Measurements from ENCODE around the gene RALA.

The RALA gene

GRCh38 chr7:39614299-39614698 lies 9.1 kb upstream of the RALA start:
- no peak for DNase-seq

GRCh38 chr7:39615350-39615975 lies 7.9 kb upstream of the RALA start:
- no peak for DNase-seq

- no peak for DNase-seq
Measured at GRCh38 chr7:39616138-39616537, 7.2 kb upstream of the RALA start.

GRCh38 chr7:39617005-39617404 lies 6.4 kb upstream of the RALA start:
- DNase-seq, result no peak

DNA sequence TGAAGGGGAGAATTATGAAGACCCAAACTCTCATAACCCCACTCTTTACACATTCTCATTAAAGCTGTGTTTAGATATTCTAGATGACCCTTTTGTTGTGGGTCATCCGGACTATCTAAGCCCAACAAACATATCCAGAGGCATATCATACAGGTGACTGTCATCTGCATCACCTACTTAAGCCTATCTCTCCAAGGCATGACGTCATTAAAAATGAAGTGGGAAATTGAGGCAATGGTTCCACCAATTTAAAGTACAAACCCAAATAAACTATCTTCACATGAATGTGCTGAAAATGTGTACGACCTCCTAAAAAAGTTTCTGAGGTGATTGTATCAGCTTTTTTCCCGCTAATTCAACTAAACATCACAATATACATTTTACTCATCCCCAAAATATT lies 4.5 kb upstream of the RALA start:
- no peak for DNase-seq

DNA sequence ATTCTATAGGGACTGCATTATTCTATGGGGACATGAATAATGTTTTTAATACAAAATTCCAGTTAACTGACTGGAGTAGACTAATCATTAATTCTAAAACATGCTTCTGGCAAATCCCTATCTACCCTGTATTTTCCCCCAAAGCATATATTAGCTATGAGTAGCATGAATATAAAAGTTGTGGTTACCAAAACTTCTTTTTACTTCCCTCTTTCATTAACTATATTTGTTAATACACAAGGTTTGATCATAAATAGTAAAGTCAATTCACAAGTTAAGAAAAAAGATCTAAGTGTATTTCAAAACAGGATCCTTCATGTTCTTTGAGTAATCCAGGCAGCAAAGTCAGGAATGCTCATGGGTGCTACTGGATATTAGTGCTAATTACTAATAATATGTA lies 2.9 kb upstream of the RALA start:
- DNase-seq, result no peak

- DNase-seq, result no peak
Measured at GRCh38 chr7:39621261-39621660, 2.1 kb upstream of the RALA start.

DNA sequence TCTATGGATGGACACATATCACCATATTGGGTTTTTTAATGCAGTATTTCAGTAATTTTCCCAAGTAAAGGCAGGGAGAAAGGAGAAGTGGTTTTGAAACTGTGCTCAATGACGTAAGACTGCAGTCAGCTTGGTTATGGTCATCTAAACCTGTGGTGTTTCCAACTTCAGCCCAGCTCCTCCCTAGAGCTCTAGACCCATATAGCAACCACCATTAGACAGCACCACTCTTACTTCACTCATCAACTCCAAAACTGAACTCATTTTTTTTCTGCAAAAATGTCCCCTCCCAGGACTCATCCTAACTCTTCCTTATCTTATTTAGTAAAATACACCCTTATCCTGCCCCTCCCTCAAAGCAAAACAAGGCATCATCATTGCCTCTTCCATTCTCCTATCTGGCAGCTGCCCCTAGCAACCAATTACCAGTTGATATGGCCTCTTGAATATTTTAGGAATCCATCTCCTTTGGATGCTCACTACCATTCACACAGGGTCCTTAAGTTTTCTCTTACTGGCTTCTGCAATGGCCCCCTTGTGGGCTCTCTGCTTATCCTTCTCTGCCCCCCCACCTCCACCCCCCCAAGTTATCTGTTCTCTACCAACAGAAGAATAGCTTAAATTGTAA lies 1.5 kb upstream of the RALA start:
- no peak for DNase-seq

DNA sequence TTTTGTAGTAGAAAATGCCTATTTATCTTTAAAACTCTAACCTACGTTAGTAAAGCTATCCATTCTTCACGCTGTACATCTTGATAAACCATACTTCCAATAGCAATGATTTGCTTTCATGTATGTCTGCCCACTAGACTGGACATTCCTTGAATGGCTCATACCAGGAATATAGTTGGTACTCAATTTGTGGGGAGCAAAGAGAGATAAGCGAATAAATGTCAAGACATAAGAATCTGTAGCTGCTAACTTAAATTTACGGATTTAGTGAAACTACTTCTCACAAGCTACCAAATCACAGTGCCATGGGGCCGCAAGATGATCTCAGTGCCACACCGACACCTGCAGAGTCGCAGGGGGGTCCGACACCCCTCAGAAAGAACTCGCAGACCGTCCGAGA lies 763 bp upstream of the RALA start:
- no peak for DNase-seq

DNA sequence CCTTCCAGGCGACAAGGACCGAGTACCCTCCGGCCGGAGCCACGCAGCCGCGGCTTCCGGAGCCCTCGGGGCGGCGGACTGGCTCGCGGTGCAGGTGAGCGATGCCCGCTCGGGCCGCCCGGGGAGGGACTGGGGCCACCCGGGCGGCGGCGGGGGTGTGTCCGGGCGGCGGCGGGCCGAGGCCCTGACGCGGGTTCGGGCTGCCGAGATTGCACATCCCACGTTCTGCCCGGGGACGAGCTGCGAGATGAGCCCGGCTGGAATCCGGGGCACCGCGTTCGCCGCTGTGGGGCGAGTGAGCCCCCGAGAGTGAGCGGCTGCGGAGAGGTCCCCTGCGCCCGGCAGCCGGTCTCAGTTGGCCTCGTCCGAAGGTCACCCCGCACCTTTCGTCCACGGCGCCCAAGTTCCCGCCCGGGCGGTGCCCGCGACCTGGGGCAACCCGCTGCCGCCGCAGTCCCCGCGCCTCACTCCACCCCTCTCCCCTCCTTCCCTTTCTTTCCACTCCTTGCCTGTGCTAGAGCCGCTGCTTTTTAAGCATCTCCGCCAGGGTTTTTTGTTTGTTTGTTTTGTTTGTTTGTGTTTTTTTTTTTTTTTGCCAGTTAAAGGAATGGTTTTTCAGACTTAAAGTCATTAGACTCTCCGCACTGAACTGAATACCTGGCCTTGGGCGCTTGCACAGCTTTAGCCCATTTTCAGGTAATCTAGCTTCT lies 515 bp downstream of the RALA start:
- no peak for DNase-seq

DNA sequence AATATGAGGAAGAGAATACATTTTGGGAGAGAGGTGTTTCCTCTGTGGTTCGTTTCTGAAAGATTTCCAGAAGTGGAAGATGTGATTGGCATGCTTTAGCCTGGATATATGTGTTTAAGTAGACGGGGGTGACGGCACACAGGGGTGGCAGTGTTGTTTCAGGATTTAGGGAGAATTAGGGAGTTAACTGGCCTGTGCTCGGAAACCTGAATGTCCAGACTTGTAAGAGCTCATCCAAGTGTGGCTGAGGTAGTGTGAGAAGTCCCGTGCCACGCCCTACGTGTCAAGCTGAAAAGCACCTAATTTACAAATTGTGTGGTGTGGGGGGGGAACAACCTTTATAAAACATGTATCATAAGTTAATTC lies 1.1 kb downstream of the RALA start:
- DNase-seq, result peak in 1 of 2 experiments; percentile 23

DNA sequence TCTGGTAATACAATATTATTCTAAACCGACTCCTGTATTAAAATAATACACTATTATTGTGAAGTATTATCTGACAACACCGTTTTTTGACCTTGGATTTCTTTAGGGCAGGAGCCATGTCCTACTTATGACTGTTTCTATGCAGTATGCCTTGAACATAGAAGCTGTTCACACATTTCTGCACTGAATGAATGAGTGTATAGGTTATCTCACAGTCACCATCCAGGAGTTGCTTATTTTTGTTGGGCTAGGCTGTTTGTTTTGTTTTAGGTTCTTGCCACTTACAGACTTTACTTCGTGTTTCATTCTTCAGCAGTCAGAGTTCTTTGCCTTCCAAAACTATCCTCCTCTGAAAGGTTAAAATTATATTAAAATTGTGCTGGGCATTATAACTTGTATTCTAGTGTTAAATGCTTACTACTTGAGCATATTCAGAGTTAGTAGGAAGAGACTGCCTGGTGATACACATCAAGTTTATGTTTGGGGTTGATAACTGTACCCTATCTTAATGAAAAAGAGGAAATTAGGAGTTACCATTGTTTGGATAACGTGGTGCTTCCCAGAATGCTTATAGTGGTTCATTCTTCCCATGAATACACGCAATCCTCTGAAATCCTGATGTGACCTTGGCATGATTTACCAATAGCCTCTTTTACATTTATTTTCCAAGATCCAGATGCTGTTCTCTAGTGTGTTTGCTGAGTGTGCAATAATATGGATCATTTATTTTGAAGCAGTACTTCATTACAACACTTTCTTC lies 1.7 kb downstream of the RALA start:
- peak in 1 of 2 experiments; percentile 14 for DNase-seq

DNA sequence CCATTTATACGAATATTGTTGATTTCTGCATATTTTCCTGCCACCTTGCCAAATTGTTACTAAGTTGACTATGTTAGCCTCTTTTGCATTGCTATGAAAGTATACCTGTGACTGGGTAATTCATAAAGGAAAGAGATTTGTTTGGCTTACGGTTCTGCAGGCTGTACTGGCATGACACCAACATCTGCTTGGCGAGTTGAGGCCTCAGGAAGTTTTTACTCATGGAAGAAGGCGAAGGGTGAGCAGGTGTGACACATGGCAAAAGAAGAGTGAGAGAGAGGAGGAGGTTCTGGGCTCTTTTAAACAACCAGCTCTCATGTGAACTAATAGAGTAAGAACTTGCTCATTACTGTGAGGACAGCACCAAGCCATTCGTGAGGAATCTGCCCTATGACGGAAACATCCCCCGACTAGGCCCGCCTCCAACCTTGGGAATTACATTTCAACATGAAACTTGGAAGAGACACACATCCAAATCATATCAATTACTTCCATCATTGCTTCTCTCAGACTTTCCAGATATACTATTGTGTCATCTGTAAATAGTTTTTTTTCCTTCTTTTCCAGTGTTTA lies 8.4 kb downstream of the RALA start:
- DNase-seq, result no peak

DNA sequence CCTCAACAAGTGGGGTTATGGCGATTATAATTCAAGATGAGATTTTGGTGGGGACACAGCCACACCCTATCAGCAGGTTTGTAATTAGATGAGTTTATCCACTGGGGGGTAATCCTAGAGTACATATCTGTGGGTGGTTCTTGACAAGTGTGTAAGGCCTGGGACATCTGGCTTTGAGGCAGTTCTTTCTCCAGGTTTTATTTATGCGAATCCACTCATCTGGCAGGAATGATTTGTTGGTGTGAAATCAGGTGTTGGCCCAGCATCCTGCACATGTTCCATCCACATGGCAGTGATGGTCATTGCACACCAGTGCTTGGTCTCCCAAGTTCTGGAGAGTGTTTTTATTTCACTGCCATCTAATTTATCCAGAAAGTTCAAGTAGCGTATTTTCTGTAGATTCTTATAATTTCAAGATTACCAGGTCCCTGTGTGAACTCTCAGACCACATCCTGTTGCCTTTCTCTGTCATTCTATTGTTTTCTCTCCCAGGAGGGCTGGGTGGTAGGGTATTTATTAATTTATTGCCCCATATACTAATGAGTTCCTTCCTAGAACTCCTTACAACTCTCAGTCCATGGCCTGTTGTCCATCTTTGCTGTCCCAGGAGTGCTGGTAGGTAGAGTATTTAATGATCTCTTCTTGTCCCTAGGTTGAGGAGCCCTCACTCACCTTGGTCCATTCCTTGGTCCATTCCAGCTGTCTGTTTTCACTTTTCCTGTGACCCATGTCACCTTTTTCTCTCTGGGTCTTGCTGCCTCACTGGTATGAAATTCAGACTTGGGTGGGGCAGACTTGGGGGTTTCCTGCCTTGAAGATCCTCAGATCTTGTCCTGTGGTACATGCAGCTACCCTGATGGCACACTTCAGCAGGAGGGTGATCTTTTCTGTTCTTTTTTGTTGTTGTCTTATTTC lies 10.4 kb downstream of the RALA start:
- no peak for DNase-seq

GRCh38 chr7:39634478-39634805 lies 11.1 kb downstream of the RALA start:
- DNase-seq, result no peak

DNA sequence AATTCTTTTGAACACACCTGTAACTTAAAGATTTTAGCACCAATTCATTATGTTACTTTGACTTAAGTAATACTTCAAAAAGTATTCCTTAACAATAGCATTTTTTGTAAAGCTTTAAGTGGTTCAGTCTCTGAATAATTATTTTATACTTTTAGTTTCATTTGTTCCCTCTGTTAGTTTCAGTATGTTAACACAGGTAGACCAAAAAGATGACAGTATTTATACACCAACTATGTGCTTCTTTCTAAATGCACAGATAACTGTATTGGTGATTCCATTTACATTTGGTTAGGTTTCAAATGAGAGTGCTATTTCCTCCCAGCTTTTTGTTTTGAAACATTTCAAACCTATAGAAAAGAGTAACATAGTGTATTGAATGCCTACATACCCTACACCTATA lies 14.0 kb downstream of the RALA start:
- no peak for DNase-seq

GRCh38 chr7:39637963-39638485 lies 14.7 kb downstream of the RALA start:
- no peak for DNase-seq

DNA sequence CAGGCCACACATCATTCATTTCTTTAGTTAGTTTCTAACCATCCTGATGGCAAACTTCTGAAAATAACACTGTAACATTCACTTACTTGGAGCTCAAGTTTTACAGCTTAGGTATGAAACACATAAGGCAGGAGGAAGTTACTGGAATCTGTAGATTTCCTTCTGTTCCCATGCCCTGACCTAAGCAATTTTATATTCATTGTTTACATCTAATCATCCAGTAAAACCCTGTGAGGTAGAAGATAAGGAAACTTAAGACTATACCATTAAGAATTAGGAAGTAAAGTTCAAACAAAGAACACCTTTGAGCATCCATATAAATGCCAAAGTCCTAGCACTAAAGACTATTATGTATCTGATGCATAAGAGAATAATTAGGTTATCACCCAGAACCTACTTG lies 19.5 kb downstream of the RALA start:
- DNase-seq, result no peak

DNA sequence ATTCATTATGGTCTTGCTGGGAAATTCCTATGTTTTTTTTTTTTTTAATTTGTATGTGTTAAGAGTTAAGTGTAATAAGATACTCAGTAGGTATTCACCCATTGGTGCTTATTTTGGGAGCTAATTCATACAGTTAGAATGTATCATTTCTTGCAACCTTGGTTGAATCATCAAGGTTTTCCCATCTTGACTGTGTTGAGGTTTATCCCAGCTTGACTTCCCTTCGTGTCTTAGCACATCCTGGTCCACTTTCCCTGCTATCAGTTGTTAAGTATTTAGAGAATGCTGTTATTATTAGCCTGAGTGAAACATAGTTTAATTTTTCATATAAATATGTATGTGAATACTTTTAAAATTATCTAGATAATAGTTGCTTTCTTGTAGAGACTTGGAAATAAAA lies 20.8 kb downstream of the RALA start:
- no peak for DNase-seq

DNA sequence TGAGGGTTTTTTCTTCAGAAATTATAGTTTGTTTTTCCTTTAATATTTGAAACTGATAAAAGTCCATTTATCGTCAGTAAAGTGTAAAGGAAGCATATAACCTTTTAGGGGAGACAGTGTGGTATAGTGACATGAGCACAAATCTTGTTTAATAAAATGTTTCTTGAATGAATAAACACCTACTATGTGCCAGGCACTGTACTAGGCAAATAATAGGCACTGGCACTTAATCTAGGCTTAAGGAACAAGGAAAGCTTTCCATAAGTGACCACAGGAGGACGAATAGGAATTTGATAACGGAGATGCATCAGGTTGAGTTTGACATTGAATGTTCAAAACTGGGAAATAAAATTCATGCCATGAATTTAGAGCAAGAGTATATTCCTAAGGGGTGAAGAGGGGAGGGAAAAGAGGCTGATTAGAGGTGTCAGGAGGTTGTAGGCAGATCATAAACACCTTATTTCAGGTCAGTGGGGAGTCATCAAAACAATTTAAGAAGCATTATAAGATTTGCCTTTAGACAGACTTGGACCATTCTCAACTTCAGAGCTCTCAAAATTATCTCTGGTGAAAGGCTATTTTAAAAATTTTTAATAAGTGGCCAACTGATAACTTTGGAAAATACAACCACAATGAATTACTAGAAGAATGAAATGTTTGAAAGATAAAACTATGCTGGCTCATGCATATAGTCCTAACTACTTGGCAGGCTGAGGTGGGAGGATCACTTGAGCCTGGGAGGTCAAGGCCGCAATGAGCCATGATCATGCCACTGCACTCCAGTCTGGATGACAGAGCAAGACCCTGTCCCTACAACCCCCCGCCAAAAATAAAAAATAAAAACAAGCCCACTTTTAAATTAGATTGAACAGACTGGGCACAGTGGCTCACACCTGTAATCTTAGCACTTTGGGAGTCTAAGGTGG lies 22.4 kb downstream of the RALA start:
- DNase-seq, result no peak

- no peak for DNase-seq
Measured at GRCh38 chr7:39647816-39648215, 24.4 kb downstream of the RALA start.

All from NCI-H446 (cell line).